GM06990 (cell line): ENCODE results near the gene TRMT112.

Experiments used
- DNase-seq: peaks from one replicate; pipeline ENCODE4 v3.0.0-alpha.2; 2011; ENCODE audit not compliant: insufficient read length; ENCODE audit errors: extremely low read depth
- H3K27me3 ChIP-seq: replicated peaks from 2 replicates; pipeline ENCODE4 v1.6.0; 2011; ENCODE audit warnings: low read length; ENCODE audit not compliant: control insufficient read depth, insufficient read depth
- H3K36me3 ChIP-seq: 2 replicates; pipeline ENCODE4 v1.5.1; 2011; ENCODE audit warnings: low read length; ENCODE audit not compliant: control insufficient read depth, insufficient read depth
- H3K4me3 ChIP-seq: replicated peaks from 2 replicates; pipeline ENCODE4 v1.5.1; 2011; ENCODE audit warnings: low read depth, mild to moderate bottlenecking, control low read depth, low read length
- CTCF ChIP-seq: IDR thresholded peaks from 2 replicates; pipeline ENCODE4 v1.5.1; 2011; ENCODE audit warnings: low read length, control low read depth, mild to moderate bottlenecking, inconsistent platforms; ENCODE audit not compliant: insufficient read depth, poor library complexity, severe bottlenecking

Gene TRMT112

GRCh38 chr11:64304316-64305072, 12.9 kb downstream of the TRMT112 start:
- peaks cover 3% of the 10 kb centered on the region for H3K36me3 ChIP-seq
- H3K27me3 ChIP-seq: no peaks in the 10 kb centered on the region; the same call in 1 of the 2 replicates
- peak; percentile 93 for TF ChIP-seq CTCF
- peak overlapping the region; percentile 80 for H3K4me3 ChIP-seq
- peak; percentile 87 for DNase-seq

DNA sequence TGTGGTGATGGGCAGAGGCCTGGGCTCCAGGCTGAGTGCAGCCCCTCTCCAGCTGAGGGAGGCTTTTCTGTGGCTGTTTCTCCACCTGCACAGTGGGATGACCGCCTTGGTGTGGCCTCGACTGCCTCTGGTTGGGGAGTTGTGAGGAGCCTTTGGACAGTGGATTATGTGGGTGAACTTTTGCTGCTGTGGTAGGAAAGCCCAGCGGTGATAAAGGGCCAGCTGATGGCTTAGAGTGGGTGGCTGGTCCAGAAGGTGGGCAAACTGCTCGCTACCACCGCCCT, 13.4 kb downstream of the TRMT112 start:
- Histone ChIP-seq H3K27me3 (no peaks in the 10 kb centered on the region; the same call in 1 of the 2 replicates), H3K36me3 (peaks cover 3% of the 10 kb centered on the region), H3K4me3 (peak overlapping the region; percentile 80)
- TF ChIP-seq CTCF: no peak
- DNase-seq: no peak

DNA sequence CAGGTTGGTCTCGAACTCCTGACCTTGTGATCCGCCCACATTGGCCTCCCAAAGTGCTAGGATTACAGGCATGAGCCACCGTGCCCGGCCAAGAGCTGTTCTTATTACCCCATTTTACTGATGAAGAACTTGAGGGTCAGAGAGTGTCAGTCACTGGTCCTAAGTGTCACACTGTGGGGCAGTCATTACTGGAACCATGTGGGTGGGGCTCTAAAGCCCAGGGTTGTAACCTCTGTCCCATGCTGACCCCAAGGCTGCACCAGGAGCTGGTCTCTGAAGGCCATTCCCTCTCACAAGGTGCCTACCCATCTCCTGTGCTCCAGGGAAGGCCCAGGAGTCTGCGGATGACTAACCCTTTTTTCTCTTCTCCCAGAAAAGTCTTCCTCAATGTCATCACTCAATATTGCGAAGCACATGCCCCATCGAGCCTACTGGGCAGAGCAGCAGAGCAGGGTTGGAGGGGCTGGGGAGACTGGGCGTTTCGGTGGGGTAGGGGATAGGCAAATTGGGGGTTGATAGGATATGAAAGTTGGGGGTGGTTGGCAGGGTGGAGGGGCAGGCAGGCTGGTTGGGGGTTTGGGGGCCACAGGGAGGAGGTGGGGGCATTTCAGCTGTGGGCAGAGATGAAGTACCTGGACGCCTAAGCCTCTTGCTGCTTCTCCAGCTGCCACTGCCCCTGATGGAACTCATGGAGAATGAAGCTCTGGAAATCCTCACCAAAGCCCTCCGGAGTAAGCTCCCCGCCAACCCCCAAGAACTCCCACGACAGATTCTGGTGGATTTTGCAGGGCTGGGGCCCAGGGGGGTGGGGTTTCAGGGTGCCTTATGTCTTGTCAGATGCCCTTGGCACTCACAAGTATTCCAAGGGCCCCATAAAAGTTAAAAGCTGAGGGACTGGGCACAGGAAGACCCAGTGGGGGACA, 14.0 kb downstream of the TRMT112 start:
- Histone ChIP-seq H3K27me3 (no peaks in the 10 kb centered on the region; the same call in none of the 2 replicates), H3K4me3 (peak overlapping the region; percentile 80), H3K36me3 (peaks cover 3% of the 10 kb centered on the region)
- no peak for DNase-seq
- no peak for TF ChIP-seq CTCF

DNA sequence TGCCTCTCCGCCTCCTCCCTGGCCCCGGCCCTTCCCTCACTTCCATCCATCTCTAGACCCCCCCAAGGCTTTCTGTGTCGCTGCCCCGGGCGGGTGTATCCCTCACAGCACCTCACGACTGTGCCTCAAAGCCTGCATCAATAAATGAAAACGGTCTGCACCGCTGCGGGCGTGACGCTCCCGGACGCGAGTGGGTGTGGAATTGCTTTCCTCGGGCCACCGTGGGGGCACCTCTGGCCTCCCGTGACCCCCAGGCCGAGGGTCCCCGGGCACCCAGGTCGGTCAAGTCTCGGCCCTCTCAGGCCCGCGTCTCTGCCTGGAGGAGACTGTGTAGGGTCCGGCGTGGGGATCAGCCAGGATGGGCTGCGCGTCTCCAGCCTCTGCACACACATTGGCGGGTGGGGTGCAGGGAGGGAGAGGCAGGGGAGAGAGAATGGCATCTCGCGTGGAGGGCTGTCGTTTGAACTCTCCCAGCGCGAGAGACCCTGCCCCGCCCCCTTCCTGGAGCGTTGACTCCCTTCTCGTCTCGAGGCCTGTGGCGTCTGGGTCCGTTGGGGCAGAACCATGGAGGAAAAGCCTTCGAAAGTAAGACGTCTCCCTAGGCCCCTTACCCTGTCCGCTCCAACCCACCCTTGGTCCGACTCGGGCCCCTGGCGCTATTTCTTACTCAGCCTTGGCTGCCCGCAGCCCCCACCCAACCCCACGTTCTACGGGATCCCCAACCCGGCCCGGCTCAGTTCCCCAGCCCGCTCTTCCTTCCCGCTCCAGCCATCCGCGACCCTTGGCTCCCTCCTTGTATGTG, 17.3 kb downstream of the TRMT112 start, which contains the start of gene CATSPERZ:
CATSPERZ (plus strand) TSS at position 512 of the 802 bp plus-strand sequence; CDS start at position 565, 53 bp downstream.
- peak; percentile 9 for DNase-seq
- Histone ChIP-seq H3K27me3 (peaks cover 3% of the 10 kb centered on the region), H3K4me3 (peak within 1 kb of the TSS; percentile 25), H3K36me3 (no peaks in the 10 kb centered on the region)
- TF ChIP-seq CTCF: peak; percentile 21

DNA sequence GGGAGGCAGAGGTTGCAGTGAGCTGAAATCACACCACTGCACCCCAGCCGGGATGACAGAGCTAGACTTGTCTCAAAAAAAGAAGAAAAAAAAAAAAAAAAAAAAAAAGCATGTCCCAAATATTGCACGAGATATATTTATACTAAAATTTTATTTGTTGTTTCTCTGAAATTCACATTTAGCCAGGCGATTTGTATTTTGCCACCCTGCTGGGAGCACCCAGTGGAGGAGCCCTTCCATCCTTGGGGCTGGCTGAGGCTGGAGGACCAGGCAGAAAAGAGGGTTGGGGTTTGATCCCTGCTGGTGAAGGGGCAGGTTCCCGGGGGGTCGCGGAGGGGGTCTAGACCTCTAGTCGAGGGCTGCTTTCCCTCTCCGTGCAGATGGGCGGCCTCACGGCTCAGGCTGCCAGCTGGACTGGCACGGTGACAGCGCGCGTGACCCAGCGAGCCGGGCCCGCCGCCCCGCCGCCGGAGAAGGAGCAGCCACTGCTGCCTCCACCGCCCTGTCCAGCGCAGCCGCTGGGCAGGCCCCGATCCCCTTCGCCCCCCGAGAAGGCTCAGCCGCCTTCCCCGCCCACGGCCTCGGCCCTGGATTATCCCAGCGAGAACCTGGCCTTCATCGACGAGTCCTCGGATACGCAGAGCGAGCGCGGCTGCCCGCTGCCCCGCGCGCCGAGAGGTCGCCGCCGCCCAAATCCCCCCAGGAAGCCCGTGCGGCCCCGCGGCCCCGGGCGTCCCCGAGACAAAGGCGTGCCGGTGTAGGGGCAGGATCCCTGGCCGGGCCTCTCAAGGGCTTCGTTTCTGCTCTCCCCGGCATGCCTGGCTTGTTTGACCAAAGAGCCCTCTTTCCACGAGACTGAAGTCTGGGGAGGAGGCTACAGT, 18.2 kb downstream of the TRMT112 start:
- peak; percentile 9 for DNase-seq
- H3K27me3 ChIP-seq: peaks cover 5% of the 10 kb centered on the region
- H3K4me3 ChIP-seq: no peak overlapping the region

More for the DNA sequence above, 18.2 kb downstream of the TRMT112 start:
- no peaks in the 10 kb centered on the region for H3K36me3 ChIP-seq
- no peak for TF ChIP-seq CTCF
